Chondrocyte (in vitro differentiated cells): Measurements from ENCODE around the gene CTAGE1. TPM values are rescaled to one million over a fixed set of nuclear protein-coding genes. Genes with fewer than 3 reads are reported as not detected.
"Not testable (repeated sequence)": the region's sequence is repeated elsewhere in the genome, so short reads cannot be mapped to it uniquely, and the experiment has no call there.

Experiments
- DNase-seq: peaks from one replicate; pipeline ENCODE4 v3.0.0; 2021; ENCODE audit warnings: mixed read lengths, low spot score
- H3K27ac Mint-ChIP-seq: one replicate; pipeline ENCODE4 v1.8.0; 2021; ENCODE audit warnings: mild to moderate bottlenecking, moderate library complexity, mixed read lengths; ENCODE audit not compliant: unreplicated experiment
- H3K27me3 Mint-ChIP-seq: 2 replicates; pipeline ENCODE4 v1.8.0; 2021; ENCODE audit warnings: low read depth, mixed read lengths
- H3K36me3 Mint-ChIP-seq: 2 replicates; pipeline ENCODE4 v1.8.0; 2021; ENCODE audit warnings: low read depth, mixed read lengths
- H3K4me1 Mint-ChIP-seq: 2 replicates; pipeline ENCODE4 v1.8.0; 2021; ENCODE audit warnings: low read depth, mild to moderate bottlenecking, mixed read lengths
- H3K4me3 Mint-ChIP-seq: one replicate; pipeline ENCODE4 v1.8.0; 2021; ENCODE audit warnings: mild to moderate bottlenecking, moderate library complexity, mixed read lengths; ENCODE audit not compliant: unreplicated experiment
- H3K9me3 Mint-ChIP-seq: 2 replicates; pipeline ENCODE4 v1.8.0; 2021; ENCODE audit warnings: low read depth, mixed read lengths
- CTCF ChIP-seq: fragments of 200-600 bp; sonication (generic); IDR thresholded peaks from 2 replicates; pipeline ENCODE4 v1.5.0; 2021; ENCODE audit warnings: antibody characterized with exemption, mild to moderate bottlenecking, moderate library complexity
- total RNA-seq: library from RNA; stranded (reverse); gene quantifications from 3 replicates; pipeline ENCODE4 v1.2.1, GENCODE V29; 2021

The CTAGE1 gene
- total RNA-seq, 1 donor from 2014 or later, result 0.12 TPM

- H3K27me3 Mint-ChIP-seq, result peaks cover 6% of the 10 kb centered on the region
- H3K36me3 Mint-ChIP-seq, result peaks cover 12% of the 10 kb centered on the region
- H3K9me3 Mint-ChIP-seq, result peaks cover 28% of the 10 kb centered on the region
- TF ChIP-seq CTCF, result no peak
- DNase-seq, result no peak
- no peak overlapping the region for H3K27ac Mint-ChIP-seq
- peaks cover 9% of the 10 kb centered on the region for H3K4me1 Mint-ChIP-seq
- H3K4me3 Mint-ChIP-seq, result no peak overlapping the region
Observed at GRCh38 chr18:22453315-22453714, 35.6 kb upstream of the CTAGE1 start.

- no peak for DNase-seq
- Mint-ChIP-seq H3K27ac (no peak overlapping the region), H3K4me3 (no peak overlapping the region), H3K27me3 (peaks cover 6% of the 10 kb centered on the region), H3K36me3 (peaks cover 12% of the 10 kb centered on the region), H3K4me1 (peaks cover 9% of the 10 kb centered on the region), H3K9me3 (peaks cover 30% of the 10 kb centered on the region)
- TF ChIP-seq CTCF, result no peak
Observed at GRCh38 chr18:22452226-22452668, 34.5 kb upstream of the CTAGE1 start.

GRCh38 chr18:22451796-22452195, 34.1 kb upstream of the CTAGE1 start:
- H3K4me1 Mint-ChIP-seq, result peaks cover 9% of the 10 kb centered on the region

GRCh38 chr18:22450766-22451165, 33.1 kb upstream of the CTAGE1 start:
- not testable (repeated sequence) for H3K4me3 Mint-ChIP-seq, DNase-seq, H3K4me1 Mint-ChIP-seq, H3K27ac Mint-ChIP-seq, H3K27me3 Mint-ChIP-seq
- peaks cover 12% of the 10 kb centered on the region for H3K36me3 Mint-ChIP-seq
- peaks cover 30% of the 10 kb centered on the region for H3K9me3 Mint-ChIP-seq

More at GRCh38 chr18:22451796-22452195, 34.1 kb upstream of the CTAGE1 start:
- peaks cover 30% of the 10 kb centered on the region for H3K9me3 Mint-ChIP-seq
- H3K36me3 Mint-ChIP-seq, result peaks cover 12% of the 10 kb centered on the region
- DNase-seq, result no peak
- H3K4me3 Mint-ChIP-seq, result no peak overlapping the region
- H3K27ac Mint-ChIP-seq, result no peak overlapping the region
- H3K27me3 Mint-ChIP-seq, result peaks cover 6% of the 10 kb centered on the region
- no peak for TF ChIP-seq CTCF

GRCh38 chr18:22450318-22450717, 32.6 kb upstream of the CTAGE1 start:
- H3K4me3 Mint-ChIP-seq, H3K27me3 Mint-ChIP-seq, H3K4me1 Mint-ChIP-seq, DNase-seq, H3K27ac Mint-ChIP-seq: not testable (repeated sequence)
- peaks cover 12% of the 10 kb centered on the region for H3K36me3 Mint-ChIP-seq
- H3K9me3 Mint-ChIP-seq, result peaks cover 30% of the 10 kb centered on the region

GRCh38 chr18:22449753-22450152, 32.0 kb upstream of the CTAGE1 start:
- not testable (repeated sequence) for H3K4me1 Mint-ChIP-seq, H3K27ac Mint-ChIP-seq, DNase-seq, H3K4me3 Mint-ChIP-seq, H3K27me3 Mint-ChIP-seq
- peaks cover 30% of the 10 kb centered on the region for H3K9me3 Mint-ChIP-seq
- peaks cover 12% of the 10 kb centered on the region for H3K36me3 Mint-ChIP-seq

GRCh38 chr18:22448238-22448637, 30.5 kb upstream of the CTAGE1 start:
- Mint-ChIP-seq H3K4me3 (no peak overlapping the region), H3K36me3 (peaks cover 12% of the 10 kb centered on the region), H3K27me3 (no peaks in the 10 kb centered on the region), H3K4me1 (peaks cover 9% of the 10 kb centered on the region), H3K9me3 (peaks cover 30% of the 10 kb centered on the region), H3K27ac (no peak overlapping the region)
- no peak for TF ChIP-seq CTCF
- no peak for DNase-seq
